Brain microvascular endothelial cell (primary cell): ENCODE measurements around the gene FYB1.

Source experiments
- DNase-seq: peaks from one replicate; pipeline ENCODE4 v3.0.0-alpha.2; 2020
- H3K27ac ChIP-seq: fragments of 250-450 bp; sonication (Bioruptor Pico); 2 replicates; pipeline ENCODE4 v1.5.1; 2020; ENCODE audit warnings: mild to moderate bottlenecking, moderate library complexity
- H3K27me3 ChIP-seq: fragments of 250-450 bp; sonication (Bioruptor Pico); replicated peaks from 2 replicates; pipeline ENCODE4 v1.5.1; 2020; ENCODE audit warnings: mild to moderate bottlenecking
- H3K36me3 ChIP-seq: fragments of 250-450 bp; sonication (Bioruptor Pico); replicated peaks from 2 replicates; pipeline ENCODE4 v1.5.1; 2020; ENCODE audit warnings: mild to moderate bottlenecking
- H3K4me3 ChIP-seq: 2 replicates; pipeline ENCODE4 v1.5.1; 2011; ENCODE audit warnings: low read depth, mild to moderate bottlenecking, control low read depth, low read length, moderate library complexity
- CTCF ChIP-seq: IDR thresholded peaks from 2 replicates; pipeline ENCODE4 v1.5.1; 2011; ENCODE audit warnings: low read depth, mild to moderate bottlenecking, moderate library complexity, low read length, control low read depth, inconsistent platforms; ENCODE audit errors: missing control alignments
- in situ Hi-C: cut with HindIII; loops from 2 replicates; pipeline ENCODE4 v1.10.0; 2017; ENCODE audit warnings: low sequenced_read_pairs, low pct_ligation_motif_present

Gene FYB1

GRCh38 chr5:39143151-39143860, 76.1 kb downstream of the FYB1 start:
- no peak overlapping the region for H3K27ac ChIP-seq
- no peaks in the 10 kb centered on the region for H3K27me3 ChIP-seq
- no peak for DNase-seq
- in situ Hi-C loops: no loop called here
- TF ChIP-seq CTCF: no peak
- H3K36me3 ChIP-seq: no peaks in the 10 kb centered on the region
- no peak overlapping the region for H3K4me3 ChIP-seq

GRCh38 chr5:39140558-39141168, 78.7 kb downstream of the FYB1 start:
- in situ Hi-C loops: no loop called here
- H3K27me3 ChIP-seq: no peaks in the 10 kb centered on the region
- DNase-seq: no peak
- H3K4me3 ChIP-seq: no peak overlapping the region
- TF ChIP-seq CTCF: no peak
- H3K36me3 ChIP-seq: no peaks in the 10 kb centered on the region
- no peak overlapping the region for H3K27ac ChIP-seq

DNA sequence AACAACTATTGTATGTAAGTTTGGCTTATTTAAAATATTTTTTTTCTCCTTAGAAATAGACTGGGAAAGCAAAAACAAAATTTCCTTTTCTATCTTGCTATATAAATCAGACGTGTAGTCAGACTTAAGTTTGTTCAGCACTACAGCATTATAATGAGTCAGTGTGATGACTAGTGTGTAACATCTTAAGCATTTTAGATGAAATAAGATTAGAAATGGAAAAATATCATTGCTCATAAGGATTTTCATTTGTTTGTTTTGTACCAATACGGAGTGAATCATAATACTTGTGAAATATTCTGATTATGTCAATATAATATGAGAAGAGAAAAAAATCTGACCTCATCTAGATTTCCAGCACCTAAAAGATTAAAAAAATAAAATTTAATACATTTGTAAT, 80.5 kb downstream of the FYB1 start:
- no peak for TF ChIP-seq CTCF
- no peaks in the 10 kb centered on the region for H3K27me3 ChIP-seq
- DNase-seq: peak; percentile 18
- in situ Hi-C loops: no loop called here
- no peak overlapping the region for H3K4me3 ChIP-seq
- peak overlapping the region; percentile 86 for H3K27ac ChIP-seq
- no peaks in the 10 kb centered on the region for H3K36me3 ChIP-seq

- in situ Hi-C loops: no loop called here
- Histone ChIP-seq H3K36me3 (no peaks in the 10 kb centered on the region), H3K27ac (peak overlapping the region; percentile 86), H3K4me3 (no peak overlapping the region), H3K27me3 (no peaks in the 10 kb centered on the region)
- no peak for DNase-seq
- TF ChIP-seq CTCF: peak; percentile 31
Measured at GRCh38 chr5:39137819-39138451, 81.4 kb downstream of the FYB1 start.

DNA sequence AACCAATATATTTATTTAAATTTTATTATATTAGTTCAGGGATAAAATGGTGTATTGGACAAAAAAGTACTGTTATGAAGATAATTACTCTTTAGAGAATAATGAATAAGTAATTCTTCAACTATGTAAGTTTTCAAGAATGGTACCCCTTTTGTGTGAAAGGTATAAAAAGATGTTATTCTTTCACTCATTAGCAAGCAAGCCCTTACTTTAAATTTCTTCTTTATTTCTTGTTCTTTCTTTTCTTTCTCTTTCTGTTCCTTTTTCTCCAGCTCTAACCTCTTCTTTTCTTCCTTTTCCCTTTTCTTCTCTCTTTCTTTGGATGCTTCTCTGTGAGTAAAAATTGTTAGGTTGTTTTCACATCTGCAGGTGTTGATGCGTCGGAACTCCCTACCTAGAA, 82.0 kb downstream of the FYB1 start:
- in situ Hi-C loops: no loop called here

More for the DNA sequence above, 82.0 kb downstream of the FYB1 start:
- Histone ChIP-seq H3K27ac (no peak overlapping the region), H3K36me3 (no peaks in the 10 kb centered on the region), H3K4me3 (no peak overlapping the region), H3K27me3 (no peaks in the 10 kb centered on the region)
- TF ChIP-seq CTCF: no peak
- DNase-seq: no peak
